Posterior cingulate gyrus (tissue), 11 donors: Measurements from ENCODE around the gene WT1.
A peak's percentile ranks its signal among the peaks of the same experiment; 100 is the strongest.

ENCODE experiments used
- DNase-seq, 10 donors: peaks; one replicate each; pipeline versions ENCODE4 v3.0.0 to v3.0.0-alpha.2; 2020 to 2021; ENCODE audit warnings: mixed read lengths in 3 of 10
- intact Hi-C: fragments of 100-400 bp; cut with DNase I; formaldehyde crosslinking; loops from one replicate; pipeline ENCODE4 v1.15.1; 2023

Gene WT1

GRCh38 chr11:32426819-32427615 is 8.3 kb downstream of the WT1 start:
- intact Hi-C loops: no loop called here
- DNase-seq: no peak

- no peak for DNase-seq
- intact Hi-C loops: no loop called here
Measured at GRCh38 chr11:32426192-32426591, 9.1 kb downstream of the WT1 start.

- intact Hi-C loops: no loop called here
Measured at GRCh38 chr11:32425761-32426160, 9.6 kb downstream of the WT1 start.

GRCh38 chr11:32422545-32422944 is 12.8 kb downstream of the WT1 start:
- intact Hi-C loops: no loop called here
- no peak for DNase-seq

More at GRCh38 chr11:32425761-32426160, 9.6 kb downstream of the WT1 start:
- no peak for DNase-seq

GRCh38 chr11:32421992-32422391 is 13.3 kb downstream of the WT1 start:
- intact Hi-C loops: no loop called here
- no peak for DNase-seq

- intact Hi-C loops: no loop called here
- peak in 1 of 10 donors; percentile 32 for DNase-seq
Measured at GRCh38 chr11:32420937-32421901, 14.1 kb downstream of the WT1 start.

- intact Hi-C loops: no loop called here
- DNase-seq: no peak
Measured at GRCh38 chr11:32420139-32420538, 15.2 kb downstream of the WT1 start.

- intact Hi-C loops: loop anchor here (10.0 kb wide), 1 partner anchor 56 kb away; no protein-coding TSS in a partner anchor
- no peak for DNase-seq
Measured at GRCh38 chr11:32418836-32419235, 16.5 kb downstream of the WT1 start.

- no peak for DNase-seq
- intact Hi-C loops: loop anchor here (10.0 kb wide), 1 partner anchor 57 kb away; no protein-coding TSS in a partner anchor
Measured at GRCh38 chr11:32417806-32418205, 17.5 kb downstream of the WT1 start.

- intact Hi-C loops: loop anchor here (10.0 kb wide), 1 partner anchor 58 kb away; no protein-coding TSS in a partner anchor
Measured at GRCh38 chr11:32416301-32416700, 19.0 kb downstream of the WT1 start.

GRCh38 chr11:32414925-32415324 is 20.4 kb downstream of the WT1 start:
- no peak for DNase-seq
- intact Hi-C loops: loop anchor here (10.0 kb wide), 1 partner anchor 60 kb away; no protein-coding TSS in a partner anchor

More at GRCh38 chr11:32416301-32416700, 19.0 kb downstream of the WT1 start:
- DNase-seq: no peak

- no peak for DNase-seq
- intact Hi-C loops: loop anchor here (10.0 kb wide), 1 partner anchor 63 kb away; no protein-coding TSS in a partner anchor
Measured at GRCh38 chr11:32411942-32412615, 23.3 kb downstream of the WT1 start.

GRCh38 chr11:32405592-32405991 is 29.7 kb downstream of the WT1 start:
- intact Hi-C loops: no loop called here
- DNase-seq: no peak

- intact Hi-C loops: no loop called here
- no peak for DNase-seq
Measured at GRCh38 chr11:32402836-32403235, 32.5 kb downstream of the WT1 start.

- intact Hi-C loops: no loop called here
- DNase-seq: no peak
Measured at GRCh38 chr11:32400670-32401369, 34.5 kb downstream of the WT1 start.

GRCh38 chr11:32400196-32400595 is 35.1 kb downstream of the WT1 start:
- intact Hi-C loops: no loop called here
- no peak for DNase-seq

- DNase-seq: no peak
- intact Hi-C loops: no loop called here
Measured at GRCh38 chr11:32396991-32397390, 38.3 kb downstream of the WT1 start.

- DNase-seq: no peak
- intact Hi-C loops: no loop called here
Measured at GRCh38 chr11:32396331-32396730, 39.0 kb downstream of the WT1 start.

- intact Hi-C loops: no loop called here
- no peak for DNase-seq
Measured at GRCh38 chr11:32395127-32395526, 40.2 kb downstream of the WT1 start.

GRCh38 chr11:32392840-32393239 is 42.5 kb downstream of the WT1 start:
- intact Hi-C loops: no loop called here
- no peak for DNase-seq
